Osteocyte (in vitro differentiated cells): ENCODE data around the gene LRRC8D. TPM values are rescaled to one million over a fixed set of nuclear protein-coding genes. Genes with fewer than 3 reads are reported as not detected.
"Not testable (repeated sequence)": the region's sequence is repeated elsewhere in the genome, so short reads cannot be mapped to it uniquely, and the experiment has no call there.

Experiments
- DNase-seq: peaks from one replicate; pipeline ENCODE4 v3.0.0; 2021; ENCODE audit warnings: mixed read lengths; ENCODE audit not compliant: unreplicated experiment; ENCODE audit errors: extremely low spot score
- H3K27ac Mint-ChIP-seq: one replicate; pipeline ENCODE4 v1.8.0; 2021; ENCODE audit warnings: mild to moderate bottlenecking, mixed read lengths; ENCODE audit not compliant: unreplicated experiment
- H3K27me3 Mint-ChIP-seq: one replicate; pipeline ENCODE4 v1.8.0; 2021; ENCODE audit warnings: mixed read lengths; ENCODE audit not compliant: unreplicated experiment
- H3K36me3 Mint-ChIP-seq: one replicate; pipeline ENCODE4 v1.8.0; 2021; ENCODE audit warnings: mixed read lengths; ENCODE audit not compliant: unreplicated experiment
- H3K4me1 Mint-ChIP-seq: one replicate; pipeline ENCODE4 v1.8.0; 2021; ENCODE audit warnings: mixed read lengths; ENCODE audit not compliant: unreplicated experiment
- H3K4me3 Mint-ChIP-seq: one replicate; pipeline ENCODE4 v1.8.0; 2021; ENCODE audit warnings: mild to moderate bottlenecking, moderate library complexity, mixed read lengths; ENCODE audit not compliant: unreplicated experiment
- H3K9me3 Mint-ChIP-seq: one replicate; pipeline ENCODE4 v1.8.0; 2021; ENCODE audit warnings: mixed read lengths; ENCODE audit not compliant: unreplicated experiment
- total RNA-seq: library from RNA; stranded (reverse); gene quantifications from 2 replicates; pipeline ENCODE4 v1.2.1, GENCODE V29; 2021
- TF ChIP-seq, protein P1 (sequence below): fragments of 200-600 bp; sonication (generic); IDR thresholded peaks from 2 replicates; pipeline ENCODE4 v1.5.0; 2021; ENCODE audit warnings: antibody characterized with exemption, mild to moderate bottlenecking, moderate library complexity

The LRRC8D gene
- total RNA-seq, 1 donor from 2014 or later, result 20.4 TPM

DNA sequence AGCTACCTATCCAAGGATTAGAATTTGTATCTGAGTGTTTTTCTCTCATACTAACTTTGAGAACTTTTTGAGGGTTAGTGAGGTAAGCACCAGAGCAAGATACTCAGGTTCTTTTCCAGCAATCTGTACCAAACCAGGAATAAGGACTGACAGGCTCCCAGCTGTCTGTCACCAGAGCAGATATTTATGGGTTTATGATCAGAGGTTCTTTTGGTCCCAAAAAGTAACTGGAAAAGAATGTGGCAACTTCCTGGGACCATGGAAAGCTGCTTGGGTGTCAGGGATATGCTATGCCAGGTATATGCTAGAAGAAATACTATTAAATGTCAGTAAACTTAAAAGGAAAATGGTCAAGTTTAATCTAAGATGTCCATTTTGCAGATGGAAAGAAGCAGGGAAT, 98.3 kb downstream of the LRRC8D start:
- H3K27ac Mint-ChIP-seq, result no peak overlapping the region
- TF ChIP-seq, protein P1, sequence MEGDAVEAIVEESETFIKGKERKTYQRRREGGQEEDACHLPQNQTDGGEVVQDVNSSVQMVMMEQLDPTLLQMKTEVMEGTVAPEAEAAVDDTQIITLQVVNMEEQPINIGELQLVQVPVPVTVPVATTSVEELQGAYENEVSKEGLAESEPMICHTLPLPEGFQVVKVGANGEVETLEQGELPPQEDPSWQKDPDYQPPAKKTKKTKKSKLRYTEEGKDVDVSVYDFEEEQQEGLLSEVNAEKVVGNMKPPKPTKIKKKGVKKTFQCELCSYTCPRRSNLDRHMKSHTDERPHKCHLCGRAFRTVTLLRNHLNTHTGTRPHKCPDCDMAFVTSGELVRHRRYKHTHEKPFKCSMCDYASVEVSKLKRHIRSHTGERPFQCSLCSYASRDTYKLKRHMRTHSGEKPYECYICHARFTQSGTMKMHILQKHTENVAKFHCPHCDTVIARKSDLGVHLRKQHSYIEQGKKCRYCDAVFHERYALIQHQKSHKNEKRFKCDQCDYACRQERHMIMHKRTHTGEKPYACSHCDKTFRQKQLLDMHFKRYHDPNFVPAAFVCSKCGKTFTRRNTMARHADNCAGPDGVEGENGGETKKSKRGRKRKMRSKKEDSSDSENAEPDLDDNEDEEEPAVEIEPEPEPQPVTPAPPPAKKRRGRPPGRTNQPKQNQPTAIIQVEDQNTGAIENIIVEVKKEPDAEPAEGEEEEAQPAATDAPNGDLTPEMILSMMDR, result no peak
- H3K4me3 Mint-ChIP-seq, result no peak overlapping the region
- no peaks in the 10 kb centered on the region for H3K9me3 Mint-ChIP-seq
- no peaks in the 10 kb centered on the region for H3K27me3 Mint-ChIP-seq
- no peak for DNase-seq
- H3K36me3 Mint-ChIP-seq, result peaks cover 12% of the 10 kb centered on the region
- H3K4me1 Mint-ChIP-seq, result peaks cover 2% of the 10 kb centered on the region

DNA sequence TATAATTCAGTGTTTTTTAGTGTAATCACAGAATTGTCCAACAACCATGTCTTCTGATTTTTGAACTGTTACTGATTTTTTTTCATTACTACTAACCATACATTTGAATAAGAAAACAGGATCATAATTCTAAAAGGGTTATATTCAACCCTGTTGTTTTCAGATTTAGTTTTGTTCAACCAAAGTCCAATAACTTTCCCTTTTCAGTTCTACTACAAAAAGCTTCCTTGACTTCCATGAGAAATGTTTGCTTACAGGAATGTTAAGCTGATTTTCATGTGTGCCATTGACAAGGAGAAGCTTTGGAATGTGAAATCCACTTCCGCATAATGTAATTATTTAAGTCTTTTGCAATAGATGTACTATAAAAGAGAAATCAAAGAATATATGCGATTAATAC, 102.1 kb downstream of the LRRC8D start:
- Mint-ChIP-seq H3K9me3 (no peaks in the 10 kb centered on the region), H3K27me3 (no peaks in the 10 kb centered on the region), H3K36me3 (peaks cover 14% of the 10 kb centered on the region), H3K4me3 (no peak overlapping the region), H3K4me1 (peaks cover 2% of the 10 kb centered on the region), H3K27ac (no peak overlapping the region)
- TF ChIP-seq, protein P1, result no peak
- DNase-seq, result no peak

DNA sequence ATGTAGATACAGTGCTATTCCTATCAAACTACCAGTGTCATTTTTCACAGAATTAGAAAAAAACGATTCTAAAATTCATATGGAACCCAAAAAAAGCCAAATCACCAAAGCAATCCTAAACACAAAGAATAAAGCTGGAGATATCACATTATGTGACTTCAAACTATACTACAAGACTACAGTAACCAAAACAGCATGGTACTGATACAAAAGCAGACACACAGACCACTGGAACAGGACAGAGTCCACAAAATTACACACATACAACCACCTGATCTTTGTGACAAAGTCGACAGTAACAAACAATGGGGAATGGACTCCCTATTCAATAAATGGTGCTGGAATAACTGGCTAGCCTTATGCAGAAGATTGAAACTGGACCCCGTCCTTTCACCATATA, 102.7 kb downstream of the LRRC8D start:
- Mint-ChIP-seq H3K36me3 (peaks cover 12% of the 10 kb centered on the region), H3K27me3 (no peaks in the 10 kb centered on the region), H3K4me3 (no peak overlapping the region)

DNA sequence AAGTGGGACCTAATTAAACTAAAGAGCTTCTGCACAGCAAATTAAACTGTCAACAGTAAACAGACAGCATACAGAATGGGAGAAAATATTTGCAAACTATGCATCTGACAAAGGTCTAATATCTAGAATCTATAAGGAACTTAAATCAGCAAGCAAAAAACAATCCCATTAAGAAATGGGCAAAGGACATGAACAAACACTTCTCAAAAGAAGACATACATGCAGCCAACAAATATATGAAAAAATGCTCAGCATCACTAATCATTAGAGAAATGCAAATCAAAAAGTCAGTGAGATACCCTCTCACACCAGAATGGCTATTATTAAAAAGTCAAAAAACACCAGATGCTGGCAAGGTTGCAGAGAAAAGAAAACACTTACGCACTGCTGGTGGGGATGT, 103.2 kb downstream of the LRRC8D start:
- not testable (repeated sequence) for H3K27ac Mint-ChIP-seq, H3K4me1 Mint-ChIP-seq, DNase-seq, H3K9me3 Mint-ChIP-seq, H3K27me3 Mint-ChIP-seq, H3K4me3 Mint-ChIP-seq
- H3K36me3 Mint-ChIP-seq, result peaks cover 11% of the 10 kb centered on the region

More for the DNA sequence above, 102.7 kb downstream of the LRRC8D start:
- DNase-seq, result no peak
- Mint-ChIP-seq H3K9me3 (no peaks in the 10 kb centered on the region), H3K27ac (no peak overlapping the region), H3K4me1 (peaks cover 2% of the 10 kb centered on the region)
- TF ChIP-seq, protein P1, result no peak

DNA sequence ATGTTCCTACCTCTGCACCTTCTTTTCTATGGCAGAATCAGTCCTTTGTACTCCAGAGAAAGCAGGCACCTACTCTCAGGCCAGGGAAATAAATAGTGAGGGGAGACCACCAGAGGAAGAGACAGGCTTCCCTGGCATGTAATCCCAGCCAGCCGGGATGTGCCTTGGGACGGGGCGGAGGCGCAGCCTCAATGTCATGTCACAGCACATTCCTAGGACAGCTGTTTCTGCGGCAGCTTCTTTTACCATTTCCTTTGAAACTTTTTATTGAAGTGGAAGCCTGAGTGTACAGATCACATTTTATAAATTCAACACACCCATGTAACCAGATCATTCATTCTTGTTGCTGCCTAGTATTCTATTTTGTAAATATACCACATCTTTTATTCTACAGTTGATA, 106.2 kb downstream of the LRRC8D start:
- no peak overlapping the region for H3K4me3 Mint-ChIP-seq
- no peak overlapping the region for H3K27ac Mint-ChIP-seq
- H3K27me3 Mint-ChIP-seq, result no peaks in the 10 kb centered on the region
- TF ChIP-seq, protein P1, result no peak
- peaks cover 14% of the 10 kb centered on the region for H3K36me3 Mint-ChIP-seq
- no peak for DNase-seq
- H3K9me3 Mint-ChIP-seq, result no peaks in the 10 kb centered on the region
- H3K4me1 Mint-ChIP-seq, result no peaks in the 10 kb centered on the region

DNA sequence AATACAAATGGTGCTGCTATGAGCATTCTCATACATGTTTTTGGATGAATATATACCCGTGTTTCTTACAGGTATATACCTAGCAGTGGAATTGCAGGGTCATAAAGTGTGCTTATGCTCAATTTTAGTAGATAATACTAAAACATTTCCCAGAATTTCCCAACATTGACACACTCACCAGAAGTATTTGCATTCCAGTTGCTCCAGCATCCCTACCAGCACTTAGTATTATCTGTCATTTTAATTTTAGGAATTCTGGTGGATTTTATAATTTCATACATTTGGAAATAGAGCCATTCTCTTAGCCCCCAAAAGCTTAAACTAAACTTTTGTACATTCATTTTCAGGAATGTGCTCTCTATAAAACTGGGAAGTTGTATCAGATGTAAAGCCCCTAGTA, 106.6 kb downstream of the LRRC8D start:
- Mint-ChIP-seq H3K4me1 (no peaks in the 10 kb centered on the region), H3K4me3 (no peak overlapping the region), H3K27me3 (no peaks in the 10 kb centered on the region), H3K27ac (no peak overlapping the region), H3K36me3 (peaks cover 14% of the 10 kb centered on the region), H3K9me3 (no peaks in the 10 kb centered on the region)
- no peak for DNase-seq
- TF ChIP-seq, protein P1, result no peak
